SKM-1 (cell line): ENCODE results near the gene LRP6.
"Not testable (repeated sequence)": the region's sequence is repeated elsewhere in the genome, so short reads cannot be mapped to it uniquely, and the experiment has no call there.

Source experiments
- DNase-seq: peaks from one replicate; lab custom pipeline; 2025; ENCODE audit not compliant: unreplicated experiment; lab: John Stamatoyannopoulos, UW

Gene LRP6

DNA sequence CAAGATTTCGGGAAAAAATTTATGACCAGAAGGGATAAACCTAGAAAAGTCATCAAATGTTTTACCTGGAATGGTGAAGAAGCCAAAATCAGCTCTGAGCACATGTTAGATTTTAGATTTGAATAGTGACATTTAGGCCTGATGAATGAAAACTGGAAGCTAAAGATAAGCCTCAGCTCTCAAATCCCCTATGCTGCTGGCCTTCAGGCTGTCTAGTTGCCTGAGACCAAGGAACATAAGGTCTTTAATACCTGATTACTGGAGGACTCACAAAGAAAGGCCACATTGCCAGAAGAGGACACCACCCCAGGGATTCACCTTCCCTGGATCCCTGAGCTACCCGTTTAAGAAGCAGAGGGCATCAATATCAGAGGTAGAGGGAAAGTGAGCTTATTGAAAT lies 139.5 kb downstream of the LRP6 start:
- no peak for DNase-seq

GRCh38 chr12:12126551-12126950 lies 140.3 kb downstream of the LRP6 start:
- no peak for DNase-seq

GRCh38 chr12:12123036-12123604 lies 143.7 kb downstream of the LRP6 start:
- no peak for DNase-seq

DNA sequence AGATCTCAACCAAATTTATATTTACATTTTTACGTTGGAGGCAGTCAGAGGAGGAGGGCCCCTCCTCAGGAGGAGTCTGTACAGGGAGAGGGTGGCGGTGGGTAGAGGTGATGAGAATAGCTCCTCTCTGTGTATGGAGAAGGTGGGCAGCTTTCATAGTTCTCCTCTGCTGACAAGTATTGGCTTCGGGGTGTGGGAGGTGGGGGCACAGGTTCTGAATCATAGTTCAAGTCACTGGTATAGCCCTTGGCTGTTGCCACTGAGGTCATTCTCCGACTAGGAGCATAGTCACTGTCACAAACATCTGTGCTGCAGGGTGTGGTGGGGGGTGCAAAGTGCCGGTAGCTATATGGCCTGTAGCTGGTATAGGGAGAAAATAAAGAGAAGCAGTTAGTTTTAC lies 145.8 kb downstream of the LRP6 start:
- DNase-seq, result no peak

DNA sequence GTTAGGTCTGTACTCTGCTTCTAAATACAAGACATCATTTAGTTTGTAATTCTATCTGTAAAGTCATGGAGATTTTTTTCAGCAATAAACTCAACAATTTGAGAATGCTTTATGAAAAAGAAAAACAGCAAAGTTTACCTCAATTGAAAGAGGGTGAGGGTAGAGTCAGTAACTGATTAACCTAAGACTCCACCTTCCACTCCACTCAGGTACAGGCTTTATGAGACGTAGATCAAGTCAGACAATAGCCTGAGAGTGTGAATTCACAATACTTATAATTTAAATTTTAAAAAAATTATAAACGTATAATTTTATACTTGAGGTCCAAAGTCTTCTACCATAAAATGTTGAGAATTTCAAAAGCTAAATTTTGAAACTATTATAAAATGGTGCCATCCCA lies 150.2 kb downstream of the LRP6 start:
- DNase-seq, result no peak

DNA sequence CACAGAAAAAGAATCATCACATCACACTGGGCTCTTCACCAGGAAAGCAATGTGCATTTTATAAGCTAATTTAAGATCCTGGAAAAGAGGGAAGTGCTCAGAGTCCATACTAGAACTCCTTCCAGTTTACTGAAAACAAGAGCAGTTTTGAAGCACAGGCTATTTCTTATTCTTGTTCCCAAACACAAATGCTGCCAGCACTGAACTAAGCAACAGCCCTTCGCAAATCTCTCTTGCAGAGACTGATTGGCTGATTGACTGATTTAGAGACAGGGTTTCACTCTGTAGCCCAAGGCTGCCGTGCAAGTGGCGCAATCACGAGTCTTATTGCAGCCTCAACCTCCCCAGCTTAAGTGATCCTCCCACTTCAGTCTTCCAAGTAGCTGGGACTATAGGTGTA lies 151.3 kb downstream of the LRP6 start:
- no peak for DNase-seq

- DNase-seq, result not testable (repeated sequence)
Observed at GRCh38 chr12:12110923-12111555, 155.8 kb downstream of the LRP6 start.

- no peak for DNase-seq
Observed at GRCh38 chr12:12108441-12109058, 158.3 kb downstream of the LRP6 start.

- DNase-seq, result no peak
Observed at GRCh38 chr12:12107678-12108077, 159.2 kb downstream of the LRP6 start.

- DNase-seq, result no peak
Observed at GRCh38 chr12:12099102-12099501, 167.7 kb downstream of the LRP6 start.

DNA sequence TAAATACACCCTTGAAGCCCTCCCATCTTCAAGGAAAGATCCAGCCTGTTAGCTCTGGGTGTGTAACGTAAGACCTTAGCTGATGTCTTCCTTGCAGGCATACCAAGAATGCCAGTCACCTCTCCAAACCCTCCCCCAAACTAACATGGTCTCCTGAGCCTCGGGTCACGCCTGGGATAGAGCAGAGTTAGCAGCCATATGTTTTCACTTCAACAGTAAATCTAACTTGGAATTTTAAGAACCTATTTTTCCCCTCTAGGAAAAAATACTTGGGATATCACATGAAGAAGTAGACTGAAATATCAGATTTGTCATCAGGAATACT lies 168.2 kb downstream of the LRP6 start:
- no peak for DNase-seq

- no peak for DNase-seq
Observed at GRCh38 chr12:12097891-12098690, 168.8 kb downstream of the LRP6 start.

GRCh38 chr12:12095021-12095420 lies 171.8 kb downstream of the LRP6 start:
- DNase-seq, result no peak

GRCh38 chr12:12094481-12094880 lies 172.4 kb downstream of the LRP6 start:
- DNase-seq, result no peak

GRCh38 chr12:12091977-12092663 lies 174.7 kb downstream of the LRP6 start:
- DNase-seq, result no peak

GRCh38 chr12:12091071-12091470 lies 175.8 kb downstream of the LRP6 start:
- no peak for DNase-seq

DNA sequence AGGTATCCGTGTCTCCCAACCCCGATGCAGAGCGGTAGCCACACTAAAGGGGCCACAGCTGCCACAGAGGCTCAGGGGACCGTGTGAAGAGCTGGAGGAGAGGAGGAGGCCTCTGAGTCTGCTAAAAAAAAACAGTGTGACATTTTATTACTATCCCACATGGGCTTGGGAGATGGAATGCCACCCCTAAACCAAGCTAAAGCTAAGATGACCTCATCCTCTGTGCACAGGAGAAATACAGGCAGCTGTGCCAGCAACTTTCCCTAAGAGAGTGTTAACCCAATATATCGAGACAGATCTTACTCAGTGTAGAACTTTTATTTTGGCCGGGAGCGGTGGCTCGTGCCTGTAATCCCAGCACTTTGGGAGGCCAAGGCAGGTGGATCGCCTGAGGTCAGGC lies 178.1 kb downstream of the LRP6 start:
- DNase-seq, result no peak

DNA sequence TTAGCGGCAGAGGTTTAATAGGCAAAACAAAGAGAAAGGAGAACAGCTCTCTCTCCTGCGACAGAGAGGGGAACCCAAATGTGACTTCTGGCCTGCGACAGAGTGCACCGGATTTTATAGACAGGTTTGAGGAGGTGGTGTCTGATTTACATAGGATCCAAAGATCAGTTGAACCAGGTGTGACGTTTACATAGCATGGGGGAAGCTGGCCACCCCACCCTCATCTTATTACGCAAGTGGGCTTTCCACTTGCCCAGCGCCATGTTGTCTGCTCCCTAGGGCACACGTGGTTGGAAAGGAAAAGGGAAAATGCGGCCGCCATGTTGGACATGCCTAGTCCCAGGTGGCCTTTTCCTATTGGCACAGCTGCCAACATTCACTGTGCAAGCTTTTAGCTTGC lies 178.7 kb downstream of the LRP6 start:
- DNase-seq, result no peak

DNA sequence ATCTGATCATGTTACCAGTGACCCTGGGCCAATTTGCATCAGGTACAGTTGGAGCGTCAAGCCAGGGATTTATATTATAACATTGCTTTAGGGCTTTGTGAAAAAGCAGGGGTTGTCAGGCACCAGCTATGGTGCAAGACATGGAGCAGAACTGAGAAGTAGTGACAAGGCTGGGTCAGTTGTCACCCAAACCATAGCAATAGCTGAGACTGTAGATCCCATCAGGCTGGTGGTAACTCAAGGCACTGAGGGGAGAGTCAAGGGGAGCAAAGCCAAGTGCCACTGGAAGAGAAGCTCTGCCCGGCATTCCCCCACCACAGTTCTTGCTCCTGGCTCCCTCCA lies 179.2 kb downstream of the LRP6 start:
- DNase-seq, result no peak

DNA sequence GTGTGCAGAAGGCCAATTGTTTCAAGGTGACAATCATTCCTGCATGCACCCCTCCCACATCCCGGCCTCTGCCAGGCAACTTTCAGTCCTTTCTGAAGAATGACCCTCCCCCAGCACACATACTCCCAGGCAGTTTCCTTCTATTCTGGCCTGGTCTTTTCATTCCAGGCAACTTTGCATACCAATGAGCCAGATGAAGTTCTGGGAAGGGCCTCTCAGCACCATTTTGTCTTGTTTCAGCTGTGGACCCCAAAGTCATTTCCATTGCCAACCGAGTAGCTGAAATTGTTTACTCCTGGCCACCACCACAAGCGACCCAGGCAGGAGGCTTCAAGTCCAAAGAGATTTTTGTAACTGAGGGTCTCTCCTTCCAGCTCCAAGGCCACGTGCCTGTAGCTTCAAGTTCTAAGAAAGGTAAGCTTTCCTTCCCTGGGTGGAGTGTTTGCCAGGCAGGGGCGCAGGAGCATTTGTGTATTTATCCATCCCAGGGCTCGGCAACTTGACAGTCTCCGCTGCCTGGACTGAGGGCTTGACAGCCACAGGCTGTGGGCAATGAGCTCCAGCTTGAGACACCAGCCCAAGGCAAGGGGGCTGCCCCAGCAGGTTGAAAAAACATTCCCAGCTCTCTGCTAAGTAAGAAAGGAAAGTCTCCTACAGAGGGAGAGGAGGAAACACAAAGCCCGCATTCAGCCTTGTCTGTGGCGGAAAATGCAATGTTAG lies 179.7 kb downstream of the LRP6 start:
- DNase-seq, result no peak

DNA sequence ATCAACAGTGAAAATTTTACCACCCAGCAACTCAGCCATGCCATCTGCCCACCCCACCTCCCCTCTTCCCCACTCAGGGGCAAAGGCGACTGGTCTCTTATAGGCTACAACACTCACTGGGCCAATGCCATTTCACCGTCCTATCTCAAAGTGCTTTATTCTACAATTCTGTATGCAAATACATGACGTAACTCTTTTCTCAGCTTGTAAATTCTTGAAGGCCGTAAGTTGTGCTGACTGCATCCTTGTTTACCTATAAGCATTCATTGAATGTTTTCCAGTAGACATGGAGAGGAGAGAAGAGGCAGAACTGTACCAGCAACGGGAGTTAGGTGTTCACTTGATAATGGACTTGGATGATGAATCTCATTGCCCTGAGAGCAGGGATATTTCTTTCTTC lies 180.5 kb downstream of the LRP6 start:
- DNase-seq, result no peak
